Erythroblast (primary cell): ENCODE measurements around the gene TMEM161A.

Experiments
- GATA1 ChIP-seq: IDR thresholded peaks from 2 replicates; pipeline ENCODE4 v1.6.1; 2011; ENCODE audit warnings: low read depth, mild to moderate bottlenecking, control low read depth, low read length, moderate library complexity
- POLR2A ChIP-seq: IDR thresholded peaks from 2 replicates; pipeline ENCODE4 v1.6.1; 2011; ENCODE audit warnings: mild to moderate bottlenecking, low read length

- TF ChIP-seq POLR2A, result no peak
- no peak for TF ChIP-seq GATA1
These were observed 17.7 kb downstream of the TMEM161A start for GRCh38 chr19:19120308-19121231.
